Activated CD8-positive, alpha-beta T cell treated with anti-CD3 and anti-CD28 coated beads, Interleukin-2, amount 10 ng/mL, durations not matched to agents 7 days and 5 days (primary cell): ENCODE measurements around the gene A2ML1. TPM values are rescaled to one million over a fixed set of nuclear protein-coding genes. Genes with fewer than 3 reads are reported as not detected.
"Not testable (repeated sequence)": the region's sequence is repeated elsewhere in the genome, so short reads cannot be mapped to it uniquely, and the experiment has no call there.

ENCODE experiments used
- ATAC-seq: fragments of 150-1000 bp; cut with Tn5 transposase; one replicate; pipeline ENCODE4 v1.10.0; 2021; ENCODE audit warnings: moderate library complexity
- CTCF ChIA-PET: fragments of 350-600 bp; sonication (Branson Sonifier 250); formaldehyde crosslinking; loops from one replicate; lab custom pipeline; 2021; ENCODE audit warnings: antibody characterized with exemption; lab: Charles Lee
- POLR2A ChIA-PET: fragments of 350-600 bp; sonication (Branson Sonifier 250); formaldehyde crosslinking; loops from one replicate; lab custom pipeline; 2021; ENCODE audit warnings: antibody characterized with exemption; lab: Charles Lee
- DNase-seq: peaks from one replicate; pipeline ENCODE4 v3.0.0-alpha.2; 2020
- H3K27ac Mint-ChIP-seq: one replicate; pipeline ENCODE4 v1.8.0; 2021; ENCODE audit warnings: mild to moderate bottlenecking, mixed read lengths
- H3K27me3 Mint-ChIP-seq: one replicate; pipeline ENCODE4 v1.8.0; 2021; ENCODE audit warnings: low read depth, mixed read lengths
- H3K36me3 Mint-ChIP-seq: one replicate; pipeline ENCODE4 v1.8.0; 2021; ENCODE audit warnings: low read depth, mixed read lengths
- H3K4me1 Mint-ChIP-seq: one replicate; pipeline ENCODE4 v1.8.0; 2021; ENCODE audit warnings: low read depth, mixed read lengths
- H3K4me3 Mint-ChIP-seq: one replicate; pipeline ENCODE4 v1.8.0; 2021; ENCODE audit warnings: mild to moderate bottlenecking, mixed read lengths
- H3K9me3 Mint-ChIP-seq: one replicate; pipeline ENCODE4 v1.8.0; 2022; ENCODE audit warnings: mixed read lengths; ENCODE audit not compliant: insufficient read depth
- total RNA-seq, 2 experiments: library from RNA; stranded (reverse); gene quantifications; one replicate each; pipeline ENCODE4 v1.2.3, GENCODE V29; 2021

The A2ML1 gene
- total RNA-seq, 2 experiments from 2014 or later: not detected

DNA sequence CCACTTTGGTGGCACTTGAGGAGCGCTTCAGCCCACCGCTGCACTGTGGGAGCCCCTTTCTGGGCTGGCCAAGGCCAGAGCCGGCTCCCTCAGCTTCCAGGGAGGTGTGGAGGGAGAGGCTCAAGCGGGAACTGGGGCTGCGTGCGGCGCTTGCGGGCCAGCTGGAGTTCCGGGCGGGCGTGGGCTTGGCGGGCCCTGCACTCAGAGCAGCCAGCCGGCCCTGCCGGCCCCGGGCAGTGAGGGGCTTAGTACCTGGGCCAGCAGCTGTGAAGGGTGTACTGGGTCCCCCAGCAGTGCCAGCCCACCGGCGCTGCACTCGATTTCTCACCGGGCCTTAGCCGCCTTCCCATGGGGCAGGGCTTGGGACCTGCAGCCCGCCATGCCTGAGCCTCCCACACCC, 27.8 kb upstream of the A2ML1 start:
- DNase-seq, POLR2A ChIA-PET, H3K4me3 Mint-ChIP-seq, CTCF ChIA-PET, H3K27ac Mint-ChIP-seq, H3K27me3 Mint-ChIP-seq, H3K9me3 Mint-ChIP-seq, H3K36me3 Mint-ChIP-seq, ATAC-seq, H3K4me1 Mint-ChIP-seq: not testable (repeated sequence)

GRCh38 chr12:8796831-8797626, 25.4 kb upstream of the A2ML1 start:
- H3K27ac Mint-ChIP-seq: no peak overlapping the region
- CTCF ChIA-PET: no interaction called here
- no peaks in the 10 kb centered on the region for H3K36me3 Mint-ChIP-seq
- no peaks in the 10 kb centered on the region for H3K4me1 Mint-ChIP-seq
- ATAC-seq: no peak
- H3K9me3 Mint-ChIP-seq: peaks cover 3% of the 10 kb centered on the region
- H3K4me3 Mint-ChIP-seq: no peak overlapping the region
- no peaks in the 10 kb centered on the region for H3K27me3 Mint-ChIP-seq
- POLR2A ChIA-PET: no interaction called here
- DNase-seq: no peak

GRCh38 chr12:8801213-8801612, 21.2 kb upstream of the A2ML1 start:
- H3K4me3 Mint-ChIP-seq, ATAC-seq, H3K4me1 Mint-ChIP-seq, H3K36me3 Mint-ChIP-seq, H3K27ac Mint-ChIP-seq, CTCF ChIA-PET, H3K27me3 Mint-ChIP-seq, H3K9me3 Mint-ChIP-seq, DNase-seq, POLR2A ChIA-PET: not testable (repeated sequence)

GRCh38 chr12:8804833-8805232, 17.6 kb upstream of the A2ML1 start:
- H3K9me3 Mint-ChIP-seq, H3K27me3 Mint-ChIP-seq, H3K36me3 Mint-ChIP-seq, POLR2A ChIA-PET, ATAC-seq, H3K4me1 Mint-ChIP-seq, H3K4me3 Mint-ChIP-seq, H3K27ac Mint-ChIP-seq, CTCF ChIA-PET, DNase-seq: not testable (repeated sequence)

DNA sequence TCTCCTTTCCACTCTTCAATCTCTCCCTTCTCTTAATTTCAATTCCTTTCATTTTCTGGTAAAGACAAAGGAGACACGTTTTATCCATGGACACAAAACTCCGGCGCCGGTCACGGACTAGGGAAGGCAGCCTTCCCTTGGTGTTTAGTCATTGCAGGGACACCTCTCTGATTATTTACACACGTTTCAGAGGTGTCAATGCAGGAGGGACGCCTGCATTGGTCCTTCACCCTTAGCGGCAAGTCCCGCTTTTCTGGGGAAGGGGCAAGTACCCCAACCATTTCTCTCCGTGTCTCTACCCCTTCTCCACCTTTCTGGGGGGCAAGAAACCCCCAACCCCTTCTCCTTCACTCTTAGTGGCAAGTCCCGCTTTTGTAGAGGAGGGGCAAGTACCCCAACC, 16.9 kb upstream of the A2ML1 start:
- CTCF ChIA-PET, H3K36me3 Mint-ChIP-seq, H3K27ac Mint-ChIP-seq, ATAC-seq, H3K4me1 Mint-ChIP-seq, H3K9me3 Mint-ChIP-seq, H3K4me3 Mint-ChIP-seq, POLR2A ChIA-PET, H3K27me3 Mint-ChIP-seq, DNase-seq: not testable (repeated sequence)

- ATAC-seq, CTCF ChIA-PET, H3K4me3 Mint-ChIP-seq, H3K4me1 Mint-ChIP-seq, H3K27me3 Mint-ChIP-seq, DNase-seq, H3K27ac Mint-ChIP-seq, H3K36me3 Mint-ChIP-seq, H3K9me3 Mint-ChIP-seq, POLR2A ChIA-PET: not testable (repeated sequence)
Observed at GRCh38 chr12:8807084-8807483, 15.3 kb upstream of the A2ML1 start.

GRCh38 chr12:8810112-8810511, 12.3 kb upstream of the A2ML1 start:
- H3K36me3 Mint-ChIP-seq, H3K9me3 Mint-ChIP-seq, H3K27ac Mint-ChIP-seq, ATAC-seq, H3K4me3 Mint-ChIP-seq, H3K27me3 Mint-ChIP-seq, CTCF ChIA-PET, DNase-seq, POLR2A ChIA-PET, H3K4me1 Mint-ChIP-seq: not testable (repeated sequence)

- Mint-ChIP-seq H3K4me3 (no peak overlapping the region), H3K27ac (no peak overlapping the region), H3K27me3 (no peaks in the 10 kb centered on the region), H3K9me3 (no peaks in the 10 kb centered on the region), H3K4me1 (no peaks in the 10 kb centered on the region), H3K36me3 (no peaks in the 10 kb centered on the region)
- ChIA-PET POLR2A (no interaction called here), CTCF (no interaction called here)
- ATAC-seq: no peak
- DNase-seq: no peak
Observed at GRCh38 chr12:8813572-8814357, 8.7 kb upstream of the A2ML1 start.

DNA sequence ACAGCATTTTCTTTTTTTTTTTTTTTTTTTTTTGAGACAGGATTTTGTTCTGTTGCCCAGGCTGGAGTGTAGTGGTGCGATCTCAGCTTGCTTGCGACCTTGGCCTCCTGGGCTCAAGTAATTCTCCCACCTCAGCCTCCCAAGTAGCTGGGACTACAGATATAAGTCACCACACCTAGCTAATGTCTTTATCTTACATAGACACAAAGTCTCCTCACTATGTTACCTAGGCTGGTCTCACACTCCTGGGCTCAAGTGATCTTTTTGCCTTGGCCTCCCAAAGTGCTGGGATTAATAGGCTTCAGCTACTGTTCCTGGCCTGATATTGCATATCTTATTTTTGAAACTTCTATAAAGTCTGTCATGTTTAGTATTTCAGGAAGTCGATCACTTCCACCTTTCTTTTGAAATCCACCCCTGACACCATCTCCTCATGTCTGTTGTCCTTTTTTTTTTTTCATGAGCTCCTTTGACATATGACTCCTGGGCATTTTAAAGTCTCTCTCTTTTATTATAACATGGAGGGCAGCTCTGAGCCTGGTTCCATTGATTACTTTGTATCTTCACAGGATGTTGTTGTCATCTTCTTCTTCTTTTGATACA, 5.9 kb upstream of the A2ML1 start:
- no peak for DNase-seq
- Mint-ChIP-seq H3K36me3 (no peaks in the 10 kb centered on the region), H3K4me3 (no peak overlapping the region), H3K27ac (no peak overlapping the region), H3K9me3 (no peaks in the 10 kb centered on the region), H3K4me1 (no peaks in the 10 kb centered on the region), H3K27me3 (no peaks in the 10 kb centered on the region)
- ATAC-seq: no peak
- CTCF ChIA-PET: interaction anchor here (1.6 to 1.9 kb wide), 2 partner anchors 44 to 233 kb away, joined by 4 to 6 read pairs; no protein-coding TSS in a partner anchor
- POLR2A ChIA-PET: no interaction called here

DNA sequence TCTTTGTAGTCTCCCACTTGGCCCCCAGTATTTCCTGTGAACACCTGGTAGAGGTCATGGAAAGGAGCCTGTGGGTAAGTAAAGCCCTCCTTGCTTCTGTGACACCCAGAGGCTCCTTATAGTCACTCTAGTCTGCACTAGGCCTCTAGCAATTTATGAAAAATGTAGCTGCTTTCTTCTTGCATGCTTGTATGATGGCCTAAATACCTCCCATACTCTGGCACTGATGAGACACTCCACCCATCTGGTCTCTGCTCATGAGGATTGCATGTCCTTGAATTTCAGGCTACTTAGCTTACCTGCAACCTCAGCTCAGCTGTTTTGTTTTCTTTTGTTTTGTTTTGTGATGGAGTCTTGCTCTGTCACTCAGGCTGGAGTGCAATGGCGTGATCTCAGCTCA, 4.6 kb upstream of the A2ML1 start:
- no peak overlapping the region for H3K4me3 Mint-ChIP-seq
- no peaks in the 10 kb centered on the region for H3K9me3 Mint-ChIP-seq
- no peak for ATAC-seq
- no peaks in the 10 kb centered on the region for H3K27me3 Mint-ChIP-seq
- ChIA-PET CTCF (interaction anchor here (1.1 kb wide), 1 partner anchor 274 kb away, joined by 3 read pairs; no protein-coding TSS in a partner anchor), POLR2A (no interaction called here)
- no peak overlapping the region for H3K27ac Mint-ChIP-seq
- H3K4me1 Mint-ChIP-seq: no peaks in the 10 kb centered on the region
- no peaks in the 10 kb centered on the region for H3K36me3 Mint-ChIP-seq
- no peak for DNase-seq

- H3K27me3 Mint-ChIP-seq: peaks cover 3% of the 10 kb centered on the region
- DNase-seq: no peak
- no peak overlapping the region for H3K27ac Mint-ChIP-seq
- no peaks in the 10 kb centered on the region for H3K4me1 Mint-ChIP-seq
- H3K36me3 Mint-ChIP-seq: no peaks in the 10 kb centered on the region
- H3K4me3 Mint-ChIP-seq: no peak overlapping the region
- no peak for ATAC-seq
- CTCF ChIA-PET: interaction anchor here (1.1 kb wide), 1 partner anchor 275 kb away, joined by 3 read pairs; no protein-coding TSS in a partner anchor
- no peaks in the 10 kb centered on the region for H3K9me3 Mint-ChIP-seq
- POLR2A ChIA-PET: no interaction called here
Observed at GRCh38 chr12:8818526-8818925, 3.9 kb upstream of the A2ML1 start.

GRCh38 chr12:8819666-8819980, 2.8 kb upstream of the A2ML1 start:
- Mint-ChIP-seq H3K4me1 (no peaks in the 10 kb centered on the region), H3K36me3 (no peaks in the 10 kb centered on the region), H3K4me3 (no peak overlapping the region), H3K9me3 (no peaks in the 10 kb centered on the region), H3K27ac (no peak overlapping the region), H3K27me3 (peaks cover 3% of the 10 kb centered on the region)
- DNase-seq: no peak
- ATAC-seq: no peak
- ChIA-PET CTCF (no interaction called here), POLR2A (no interaction called here)
